Endothelial cell of umbilical vein (primary cell): ENCODE results near the gene VPS37D. TPM values are rescaled to one million over a fixed set of nuclear protein-coding genes. Genes with fewer than 3 reads are reported as not detected.

Source experiments
- BruUV-seq: library from RNA; stranded (reverse); fragments of 400-500 nt; replicated peaks from 2 replicates; lab custom pipeline; 2021; lab: Mats Ljungman, UMichigan
- CTCF ChIA-PET: fragments of 300-600, 350-600 bp; sonication (Branson Sonifier 250); formaldehyde crosslinking; loops from one replicate; lab custom pipeline; 2021; ENCODE audit warnings: antibody characterized with exemption, inconsistent platforms; lab: Charles Lee
- POLR2A ChIA-PET: fragments of 300-600, 350-600 bp; sonication (Branson Sonifier 250); formaldehyde crosslinking; loops from one replicate; lab custom pipeline; 2021; ENCODE audit warnings: antibody characterized with exemption, inconsistent platforms; lab: Charles Lee
- DNase-seq: peaks from one replicate; pipeline ENCODE4 v3.0.0-alpha.2; 2011; ENCODE audit warnings: low read depth, low spot score
- FAIRE-seq: peaks from 2 replicates; lab custom pipeline; 2011; peaks lifted over from hg19 to GRCh38; lab: Jason Lieb, UNC
- H2AFZ ChIP-seq: 2 replicates; pipeline ENCODE4 v1.6.0; 2012; ENCODE audit warnings: low read depth, low read length, control low read depth, inconsistent platforms
- H3K27ac ChIP-seq: 2 replicates; pipeline ENCODE4 v1.5.1; 2011; ENCODE audit warnings: low read depth, mild to moderate bottlenecking, control low read depth, low read length, moderate library complexity; ENCODE audit not compliant: insufficient read depth
- H3K27me3 ChIP-seq, 2 experiments: 2 replicates each; pipeline versions ENCODE4 v1.6.0 to v1.6.1; 2011; ENCODE audit warnings: low read length in 2 of 2, mixed read lengths in 1 of 2; ENCODE audit not compliant: control insufficient read depth in 2 of 2, insufficient read depth in 2 of 2
- H3K36me3 ChIP-seq, 2 experiments: 2 replicates in 1 of 2; 3 replicates in 1 of 2; pipeline ENCODE4 v1.5.1; 2011; ENCODE audit warnings: low read length in 2 of 2, mild to moderate bottlenecking in 1 of 2, moderate library complexity in 1 of 2; ENCODE audit not compliant: control insufficient read depth in 2 of 2, insufficient read depth in 2 of 2; ENCODE audit errors: extremely low read depth in 1 of 2
- H3K4me1 ChIP-seq: 3 replicates; pipeline ENCODE4 v1.5.1; 2011; ENCODE audit warnings: mild to moderate bottlenecking, low read length; ENCODE audit not compliant: control insufficient read depth, insufficient read depth; ENCODE audit errors: extremely low read depth
- H3K4me2 ChIP-seq: 2 replicates; pipeline ENCODE4 v1.6.1; 2011; ENCODE audit warnings: low read length, control low read depth, mixed read lengths; ENCODE audit not compliant: insufficient read depth
- H3K4me3 ChIP-seq, 3 experiments: fragments of 200-600 bp in 1 of 3; sonication (generic), shearing (Covaris generic) in 1 of 3; replicated peaks in 1 of 3; 2 replicates each; pipeline ENCODE4 v1.5.1; 2011 to 2016; ENCODE audit warnings: control low read depth in 3 of 3, low read length in 3 of 3, mild to moderate bottlenecking in 2 of 3, inconsistent platforms in 1 of 3, low read depth in 1 of 3, moderate library complexity in 1 of 3; ENCODE audit not compliant: insufficient read depth in 1 of 3
- H3K79me2 ChIP-seq: 2 replicates; pipeline ENCODE4 v1.6.0; 2012; ENCODE audit warnings: low read length, inconsistent platforms; ENCODE audit not compliant: control insufficient read depth, insufficient read depth
- H3K9ac ChIP-seq: replicated peaks from 2 replicates; pipeline ENCODE3; 2011; ENCODE audit warnings: low read length, control low read depth; ENCODE audit not compliant: insufficient read depth; ENCODE audit errors: extremely low read depth
- H3K9me1 ChIP-seq: replicated peaks from 3 replicates; pipeline ENCODE4 v1.6.0; 2011; ENCODE audit warnings: mild to moderate bottlenecking, low read length; ENCODE audit not compliant: control insufficient read depth, insufficient read depth; ENCODE audit errors: extremely low read depth
- H3K9me3 ChIP-seq: replicated peaks from 2 replicates; pipeline ENCODE4 v1.5.1; 2012; ENCODE audit warnings: low read length, inconsistent platforms; ENCODE audit not compliant: control insufficient read depth, insufficient read depth
- H4K20me1 ChIP-seq: replicated peaks from 2 replicates; pipeline ENCODE3; 2011; ENCODE audit warnings: mild to moderate bottlenecking, low read length; ENCODE audit not compliant: control insufficient read depth, insufficient read depth; ENCODE audit errors: extremely low read depth
- EZH2 ChIP-seq: IDR thresholded peaks from 2 replicates; pipeline ENCODE4 v1.6.1; 2012; ENCODE audit warnings: borderline replicate concordance, low read depth, mild to moderate bottlenecking, moderate library complexity, low read length, inconsistent platforms; ENCODE audit not compliant: severe bottlenecking
- FOS ChIP-seq: IDR thresholded peaks from 2 replicates; pipeline ENCODE4 v1.6.1; 2011; ENCODE audit warnings: mild to moderate bottlenecking, low read length, moderate library complexity, borderline replicate concordance; ENCODE audit not compliant: insufficient read depth
- GATA2 ChIP-seq: IDR thresholded peaks from 2 replicates; pipeline ENCODE4 v1.7.0; 2011; ENCODE audit warnings: low read depth, mild to moderate bottlenecking, moderate library complexity, mixed read lengths, low read length; ENCODE audit not compliant: insufficient read length, insufficient read depth
- JUN ChIP-seq: IDR thresholded peaks from 2 replicates; pipeline ENCODE4 v1.6.1; 2011; ENCODE audit warnings: borderline replicate concordance, low read depth; ENCODE audit not compliant: insufficient read length, insufficient read depth
- MYC ChIP-seq: IDR thresholded peaks from one replicate; pipeline ENCODE4 v1.6.1; 2011; ENCODE audit warnings: mild to moderate bottlenecking, low read depth, low read length
- POLR2A ChIP-seq: IDR thresholded peaks from 2 replicates; pipeline ENCODE4 v1.6.1; 2012; ENCODE audit warnings: low read depth, mild to moderate bottlenecking, control low read depth, low read length
- POLR2AphosphoS5 ChIP-seq: IDR thresholded peaks from 2 replicates; pipeline ENCODE4 v1.6.1; 2012; ENCODE audit warnings: low read depth, mild to moderate bottlenecking, control low read depth, low read length, moderate library complexity; ENCODE audit not compliant: insufficient read depth
- dilution Hi-C: fragments of 300-500 bp; cut with MboI; formaldehyde crosslinking; loops from one replicate; pipeline ENCODE4 v1.15.0; 2019; ENCODE audit warnings: low sequenced_read_pairs; ENCODE audit not compliant: extremely low pct_ligation_motif_present
- intact Hi-C: fragments of 100-400 bp; cut with micrococcal nuclease; formaldehyde crosslinking; loops from one replicate; pipeline ENCODE4 v1.10.0; 2022
- polyA plus RNA-seq, 4 experiments: library from polyadenylated mRNA; depleted of rRNA in 3 of 4; stranded (reverse) in 3 of 4; unstranded in 1 of 4; fragments of >200 nt; gene quantifications; 2 replicates each; pipeline versions ENCODE4 v1.2.1 to v1.2.3, GENCODE V29; 2011 to 2012; ENCODE audit warnings: missing spikeins in 1 of 4
- total RNA-seq: library from RNA; stranded (reverse); gene quantifications from 2 replicates; pipeline ENCODE4 v1.2.3, GENCODE V29; 2021
- TF ChIP-seq, protein P1 (sequence below), 2 donors: IDR thresholded peaks; 1 replicate in 1 of 2; 2 replicates in 1 of 2; pipeline ENCODE4 v1.5.1; 2011; ENCODE audit warnings: low read length in 2 of 2, mild to moderate bottlenecking in 2 of 2, moderate library complexity in 2 of 2, control low read depth in 1 of 2, inconsistent platforms in 1 of 2, low read depth in 1 of 2; ENCODE audit not compliant: insufficient read depth in 1 of 2; ENCODE audit errors: extremely low read depth in 1 of 2
- TF ChIP-seq, protein P2 (sequence below): IDR thresholded peaks from 2 replicates; pipeline ENCODE4 v1.6.1; 2011; ENCODE audit not compliant: insufficient read depth, insufficient read length

VPS37D gene
- total and polyA plus RNA-seq, 2 donors (not counting 3 experiments of a cell fraction or from before 2014, with no cell fraction given): 2.0 to 2.1 TPM

DNA sequence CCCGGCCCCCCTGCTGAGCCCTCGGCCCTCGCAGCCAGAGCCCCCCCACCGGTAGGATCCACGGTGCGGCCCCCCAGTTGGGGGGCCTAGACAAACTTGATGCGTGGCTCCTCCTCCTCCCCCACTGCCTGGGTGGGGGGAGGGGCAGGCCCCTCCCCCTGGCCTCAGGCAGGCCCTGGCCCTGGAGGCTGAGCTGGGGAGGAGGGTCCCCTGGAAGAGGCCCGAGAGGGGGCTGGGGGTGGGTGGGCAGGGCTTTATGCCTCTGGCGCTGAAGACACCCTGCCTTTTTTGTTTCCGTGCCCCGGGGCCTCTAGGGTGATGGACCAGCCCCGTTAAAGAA is 3.7 kb downstream of the VPS37D start:
- H3K4me3 ChIP-seq: no peak overlapping the region
- no peaks in the 10 kb centered on the region for H3K79me2 ChIP-seq
- DNase-seq: no peak
- CTCF ChIA-PET: interaction anchor here (1.5 kb wide), 1 partner anchor 54 kb away, joined by 3 read pairs; no protein-coding TSS in a partner anchor
- peaks cover 3% of the 10 kb centered on the region for H3K4me1 ChIP-seq
- H3K27ac ChIP-seq: no peak overlapping the region
- TF ChIP-seq GATA2 (no peak), POLR2AphosphoS5 (no peak), POLR2A (no peak), JUN (no peak), EZH2 (no peak), MYC (no peak), FOS (no peak)
- TF ChIP-seq, protein P1, sequence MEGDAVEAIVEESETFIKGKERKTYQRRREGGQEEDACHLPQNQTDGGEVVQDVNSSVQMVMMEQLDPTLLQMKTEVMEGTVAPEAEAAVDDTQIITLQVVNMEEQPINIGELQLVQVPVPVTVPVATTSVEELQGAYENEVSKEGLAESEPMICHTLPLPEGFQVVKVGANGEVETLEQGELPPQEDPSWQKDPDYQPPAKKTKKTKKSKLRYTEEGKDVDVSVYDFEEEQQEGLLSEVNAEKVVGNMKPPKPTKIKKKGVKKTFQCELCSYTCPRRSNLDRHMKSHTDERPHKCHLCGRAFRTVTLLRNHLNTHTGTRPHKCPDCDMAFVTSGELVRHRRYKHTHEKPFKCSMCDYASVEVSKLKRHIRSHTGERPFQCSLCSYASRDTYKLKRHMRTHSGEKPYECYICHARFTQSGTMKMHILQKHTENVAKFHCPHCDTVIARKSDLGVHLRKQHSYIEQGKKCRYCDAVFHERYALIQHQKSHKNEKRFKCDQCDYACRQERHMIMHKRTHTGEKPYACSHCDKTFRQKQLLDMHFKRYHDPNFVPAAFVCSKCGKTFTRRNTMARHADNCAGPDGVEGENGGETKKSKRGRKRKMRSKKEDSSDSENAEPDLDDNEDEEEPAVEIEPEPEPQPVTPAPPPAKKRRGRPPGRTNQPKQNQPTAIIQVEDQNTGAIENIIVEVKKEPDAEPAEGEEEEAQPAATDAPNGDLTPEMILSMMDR (IDR thresholded peaks at IDR 0.05; ENCODE audit: extremely low read depth in 1 of 2, insufficient read depth in 1 of 2, low read depth in 1 of 2, low read length in 2 of 2): no peak
- TF ChIP-seq, protein P2, sequence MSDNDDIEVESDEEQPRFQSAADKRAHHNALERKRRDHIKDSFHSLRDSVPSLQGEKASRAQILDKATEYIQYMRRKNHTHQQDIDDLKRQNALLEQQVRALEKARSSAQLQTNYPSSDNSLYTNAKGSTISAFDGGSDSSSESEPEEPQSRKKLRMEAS: no peak
- BruUV-seq: no TSS peak
- no peak overlapping the region for H2AFZ ChIP-seq
- no peak for FAIRE-seq
- H3K9ac ChIP-seq: no peak overlapping the region
- no peaks in the 10 kb centered on the region for H3K27me3 ChIP-seq
- H3K9me1 ChIP-seq: no peaks in the 10 kb centered on the region
- H3K36me3 ChIP-seq: no peaks in the 10 kb centered on the region
- no peak overlapping the region for H3K4me2 ChIP-seq
- H4K20me1 ChIP-seq: no peaks in the 10 kb centered on the region
- intact Hi-C loops (no loop called here), dilution Hi-C loops (no loop called here)
- no peaks in the 10 kb centered on the region for H3K9me3 ChIP-seq
- POLR2A ChIA-PET: no interaction called here
